SK-N-SH treated with all-trans-retinoic acid at 6 μM for 48 hours (cell line): Measurements from ENCODE around the gene TRPV4.

Experiments used
- ATAC-seq: fragments of 200-7000 bp; cut with Tn5 transposase; 3 replicates; pipeline ENCODE4 v1.9.1; 2020; ENCODE audit warnings: mild to moderate bottlenecking, moderate library complexity
- ARNTL ChIP-seq: fragments of 450-650 bp; formaldehyde crosslinking; IDR thresholded peaks from 2 replicates; pipeline ENCODE4 v1.5.0; 2020; ENCODE audit warnings: low read depth, mild to moderate bottlenecking, moderate library complexity, borderline replicate concordance
- CSDC2 ChIP-seq: fragments of 250-450 bp; sonication (Bioruptor Pico); IDR thresholded peaks from 2 replicates; pipeline ENCODE4 v1.5.0; 2020; ENCODE audit warnings: mild to moderate bottlenecking, moderate library complexity
- ESRRG ChIP-seq: fragments of 250-450 bp; sonication (Bioruptor Pico); IDR thresholded peaks from 2 replicates; pipeline ENCODE4 v1.6.1; 2021; ENCODE audit warnings: mild to moderate bottlenecking
- GLIS3 ChIP-seq: fragments of 250-450 bp; sonication (Bioruptor Pico); IDR thresholded peaks from 2 replicates; pipeline ENCODE4 v1.5.0; 2020; ENCODE audit warnings: mild to moderate bottlenecking, moderate library complexity
- ISL1 ChIP-seq: fragments of 250-450 bp; sonication (Bioruptor Pico); IDR thresholded peaks from 2 replicates; pipeline ENCODE4 v2.1.2; 2022; ENCODE audit warnings: mild to moderate bottlenecking, moderate library complexity
- OSR1 ChIP-seq: fragments of 250-450 bp; sonication (Bioruptor Pico); IDR thresholded peaks from 2 replicates; pipeline ENCODE4 v1.8.0; 2022; ENCODE audit warnings: moderate library complexity, mild to moderate bottlenecking, inconsistent platforms
- PATZ1 ChIP-seq: fragments of 250-450 bp; sonication (Bioruptor Pico); IDR thresholded peaks from 2 replicates; pipeline ENCODE4 v1.8.0; 2020; ENCODE audit warnings: mild to moderate bottlenecking, moderate library complexity, borderline replicate concordance
- POU6F1 ChIP-seq: fragments of 250-450 bp; sonication (Bioruptor Pico); IDR thresholded peaks from 2 replicates; pipeline ENCODE4 v1.8.0; 2021; ENCODE audit warnings: low read depth, mild to moderate bottlenecking, moderate library complexity, borderline replicate concordance
- PPARA ChIP-seq: fragments of 250-450 bp; sonication (Bioruptor Pico); IDR thresholded peaks from 2 replicates; pipeline ENCODE4 v1.5.0; 2020; ENCODE audit warnings: mild to moderate bottlenecking, borderline replicate concordance
- RARB ChIP-seq: fragments of 250-450 bp; sonication (Bioruptor Pico); IDR thresholded peaks from 2 replicates; pipeline ENCODE4 v1.8.0; 2021; ENCODE audit warnings: mild to moderate bottlenecking, moderate library complexity
- SNAI2 ChIP-seq: fragments of 250-450 bp; sonication (Bioruptor Pico); IDR thresholded peaks from 2 replicates; pipeline ENCODE4 v1.5.0; 2020; ENCODE audit warnings: mild to moderate bottlenecking, moderate library complexity
- TCF4 ChIP-seq: fragments of 250-450 bp; sonication (Bioruptor Pico); IDR thresholded peaks from 2 replicates; pipeline ENCODE4 v1.8.0; 2021; ENCODE audit warnings: mild to moderate bottlenecking, moderate library complexity, borderline replicate concordance
- TOX ChIP-seq: fragments of 250-450 bp; sonication (Bioruptor Pico); IDR thresholded peaks from 2 replicates; pipeline ENCODE4 v1.8.0; 2021; ENCODE audit warnings: mild to moderate bottlenecking, moderate library complexity, borderline replicate concordance
- ZC3H10 ChIP-seq: fragments of 250-450 bp; sonication (Bioruptor Pico); IDR thresholded peaks from 2 replicates; pipeline ENCODE4 v1.5.1; 2021; ENCODE audit warnings: mild to moderate bottlenecking, moderate library complexity
- ZFP3 ChIP-seq: fragments of 250-450 bp; sonication (Bioruptor Pico); IDR thresholded peaks from 2 replicates; pipeline ENCODE4 v1.5.0; 2020; ENCODE audit warnings: mild to moderate bottlenecking, moderate library complexity
- ZFP30 ChIP-seq: fragments of 450-650 bp; formaldehyde crosslinking; IDR thresholded peaks from 2 replicates; pipeline ENCODE4 v1.5.0; 2022; ENCODE audit warnings: mild to moderate bottlenecking, moderate library complexity
- ZNF565 ChIP-seq: fragments of 450-650 bp; formaldehyde crosslinking; conservative IDR thresholded peaks from 2 replicates; pipeline ENCODE4 v1.5.0; 2020; ENCODE audit warnings: low read depth, mild to moderate bottlenecking, moderate library complexity
- ZNF70 ChIP-seq: fragments of 450-650 bp; formaldehyde crosslinking; IDR thresholded peaks from 2 replicates; pipeline ENCODE4 v1.5.0; 2020; ENCODE audit warnings: mild to moderate bottlenecking, moderate library complexity
- ZNF8 ChIP-seq: fragments of 450-650 bp; formaldehyde crosslinking; IDR thresholded peaks from 2 replicates; pipeline ENCODE4 v1.5.0; 2020; ENCODE audit warnings: mild to moderate bottlenecking, moderate library complexity
- TF ChIP-seq, protein P1 (sequence below): fragments of 250-450 bp; sonication (Bioruptor Pico); IDR thresholded peaks from 2 replicates; pipeline ENCODE4 v1.5.1; 2020; ENCODE audit warnings: low read depth, mild to moderate bottlenecking, moderate library complexity
- TF ChIP-seq, protein P2 (sequence below): fragments of 250-450 bp; sonication (Bioruptor Pico); IDR thresholded peaks from 2 replicates; pipeline ENCODE4 v1.5.0; 2020; ENCODE audit warnings: mild to moderate bottlenecking, moderate library complexity

TRPV4 gene

GRCh38 chr12:109875572-109876131, 42.5 kb upstream of the TRPV4 start:
- TF ChIP-seq, protein P1, sequence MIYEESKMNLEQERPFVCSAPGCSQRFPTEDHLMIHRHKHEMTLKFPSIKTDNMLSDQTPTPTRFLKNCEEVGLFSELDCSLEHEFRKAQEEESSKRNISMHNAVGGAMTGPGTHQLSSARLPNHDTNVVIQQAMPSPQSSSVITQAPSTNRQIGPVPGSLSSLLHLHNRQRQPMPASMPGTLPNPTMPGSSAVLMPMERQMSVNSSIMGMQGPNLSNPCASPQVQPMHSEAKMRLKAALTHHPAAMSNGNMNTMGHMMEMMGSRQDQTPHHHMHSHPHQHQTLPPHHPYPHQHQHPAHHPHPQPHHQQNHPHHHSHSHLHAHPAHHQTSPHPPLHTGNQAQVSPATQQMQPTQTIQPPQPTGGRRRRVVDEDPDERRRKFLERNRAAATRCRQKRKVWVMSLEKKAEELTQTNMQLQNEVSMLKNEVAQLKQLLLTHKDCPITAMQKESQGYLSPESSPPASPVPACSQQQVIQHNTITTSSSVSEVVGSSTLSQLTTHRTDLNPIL, result no peak
- ATAC-seq, result no peak

DNA sequence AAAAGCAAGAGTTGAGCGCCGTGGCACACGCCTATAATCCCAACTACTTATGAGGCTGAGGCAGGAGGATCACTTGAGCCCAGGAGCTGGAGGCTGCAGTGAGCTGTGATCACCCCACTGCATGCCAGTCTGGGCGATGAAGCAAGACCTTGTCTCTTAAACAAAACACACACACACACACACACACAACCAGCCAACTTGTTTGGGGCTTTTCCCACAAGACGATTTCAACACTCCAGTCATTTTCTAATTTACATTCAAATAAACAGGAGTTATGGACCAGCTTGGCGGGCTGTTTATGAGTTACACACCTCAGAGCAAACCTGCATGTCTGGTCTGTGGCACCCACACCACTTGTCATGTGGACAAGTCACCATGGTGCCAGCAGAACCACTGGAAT, 40.5 kb upstream of the TRPV4 start:
- no peak for ATAC-seq
- TF ChIP-seq GLIS3 (CRISPR knock-in tag) (no peak), ZNF8 (CRISPR knock-in tag) (no peak), TOX (CRISPR knock-in tag) (no peak), POU6F1 (no peak), ESRRG (CRISPR knock-in tag) (no peak), ZC3H10 (CRISPR knock-in tag) (no peak)

- no peak; the same call in 2 of the 3 replicates for ATAC-seq
- TF ChIP-seq RARB (CRISPR knock-in tag) (no peak), ESRRG (CRISPR knock-in tag) (no peak), SNAI2 (CRISPR knock-in tag) (no peak), ZFP3 (CRISPR knock-in tag) (no peak), POU6F1 (no peak), ZNF565 (no peak), ARNTL (no peak), PPARA (CRISPR knock-in tag) (no peak), TCF4 (CRISPR knock-in tag) (no peak)
These were observed 38.6 kb upstream of the TRPV4 start for GRCh38 chr12:109871668-109872314.

DNA sequence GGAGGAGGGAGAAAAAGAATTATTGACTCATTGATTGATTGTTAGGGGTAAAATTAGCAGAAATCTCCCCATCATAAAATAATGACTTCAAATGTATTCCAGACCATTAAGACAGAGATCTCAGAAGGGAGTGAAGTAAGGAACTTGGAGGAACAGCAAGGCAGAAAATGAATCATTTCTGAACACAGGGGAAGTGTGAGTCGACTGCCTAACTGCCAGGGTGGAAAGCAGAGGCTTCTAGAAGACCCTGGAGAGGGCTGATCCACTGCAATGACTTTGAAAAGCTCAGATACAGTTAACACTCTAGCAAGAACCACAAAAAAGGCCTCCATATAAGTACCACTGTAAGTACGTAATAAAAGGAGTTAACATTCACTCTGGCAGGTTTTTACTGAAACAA, 37.5 kb upstream of the TRPV4 start:
- ATAC-seq, result peak; percentile 20; the same call in 2 of the 3 replicates
- no peak for TF ChIP-seq ESRRG (CRISPR knock-in tag)
- TF ChIP-seq ARNTL, result no peak
- TF ChIP-seq, protein P1, result no peak
- TF ChIP-seq ZNF70 (CRISPR knock-in tag), result no peak
- no peak for TF ChIP-seq ZNF565
- no peak for TF ChIP-seq OSR1 (CRISPR knock-in tag)
- TF ChIP-seq CSDC2 (CRISPR knock-in tag), result no peak
- no peak for TF ChIP-seq ZFP30 (CRISPR knock-in tag)
- no peak for TF ChIP-seq PPARA (CRISPR knock-in tag)
- no peak for TF ChIP-seq ISL1 (CRISPR knock-in tag)
- TF ChIP-seq PATZ1, result no peak
- TF ChIP-seq, protein P2, sequence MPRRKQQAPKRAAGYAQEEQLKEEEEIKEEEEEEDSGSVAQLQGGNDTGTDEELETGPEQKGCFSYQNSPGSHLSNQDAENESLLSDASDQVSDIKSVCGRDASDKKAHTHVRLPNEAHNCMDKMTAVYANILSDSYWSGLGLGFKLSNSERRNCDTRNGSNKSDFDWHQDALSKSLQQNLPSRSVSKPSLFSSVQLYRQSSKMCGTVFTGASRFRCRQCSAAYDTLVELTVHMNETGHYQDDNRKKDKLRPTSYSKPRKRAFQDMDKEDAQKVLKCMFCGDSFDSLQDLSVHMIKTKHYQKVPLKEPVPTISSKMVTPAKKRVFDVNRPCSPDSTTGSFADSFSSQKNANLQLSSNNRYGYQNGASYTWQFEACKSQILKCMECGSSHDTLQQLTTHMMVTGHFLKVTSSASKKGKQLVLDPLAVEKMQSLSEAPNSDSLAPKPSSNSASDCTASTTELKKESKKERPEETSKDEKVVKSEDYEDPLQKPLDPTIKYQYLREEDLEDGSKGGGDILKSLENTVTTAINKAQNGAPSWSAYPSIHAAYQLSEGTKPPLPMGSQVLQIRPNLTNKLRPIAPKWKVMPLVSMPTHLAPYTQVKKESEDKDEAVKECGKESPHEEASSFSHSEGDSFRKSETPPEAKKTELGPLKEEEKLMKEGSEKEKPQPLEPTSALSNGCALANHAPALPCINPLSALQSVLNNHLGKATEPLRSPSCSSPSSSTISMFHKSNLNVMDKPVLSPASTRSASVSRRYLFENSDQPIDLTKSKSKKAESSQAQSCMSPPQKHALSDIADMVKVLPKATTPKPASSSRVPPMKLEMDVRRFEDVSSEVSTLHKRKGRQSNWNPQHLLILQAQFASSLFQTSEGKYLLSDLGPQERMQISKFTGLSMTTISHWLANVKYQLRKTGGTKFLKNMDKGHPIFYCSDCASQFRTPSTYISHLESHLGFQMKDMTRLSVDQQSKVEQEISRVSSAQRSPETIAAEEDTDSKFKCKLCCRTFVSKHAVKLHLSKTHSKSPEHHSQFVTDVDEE, result no peak
- TF ChIP-seq GLIS3 (CRISPR knock-in tag), result no peak
- no peak for TF ChIP-seq ZNF8 (CRISPR knock-in tag)
